Subcutaneous adipose tissue (tissue), 4 donors: ENCODE results near the gene HSD3B2. TPM values are rescaled to one million over a fixed set of nuclear protein-coding genes. Genes with fewer than 3 reads are reported as not detected.

Experiments used
- total RNA-seq, 4 donors: library from RNA; depleted of rRNA; stranded (reverse); fragments of >200 nt; gene quantifications; one replicate each; pipeline ENCODE4 v1.1.0, GENCODE V29; 2016
- TF ChIP-seq, protein P1 (sequence below): fragments of 450-650 bp; IDR thresholded peaks from one replicate; pipeline ENCODE4 v1.5.1; 2016; ENCODE audit warnings: low read depth, mild to moderate bottlenecking, control low read depth, antibody characterized with exemption, moderate library complexity

Gene HSD3B2
- total RNA-seq, 4 donors from 2014 or later, result not detected

GRCh38 chr1:119373465-119373864 lies 41.5 kb upstream of the HSD3B2 start:
- TF ChIP-seq, protein P1, sequence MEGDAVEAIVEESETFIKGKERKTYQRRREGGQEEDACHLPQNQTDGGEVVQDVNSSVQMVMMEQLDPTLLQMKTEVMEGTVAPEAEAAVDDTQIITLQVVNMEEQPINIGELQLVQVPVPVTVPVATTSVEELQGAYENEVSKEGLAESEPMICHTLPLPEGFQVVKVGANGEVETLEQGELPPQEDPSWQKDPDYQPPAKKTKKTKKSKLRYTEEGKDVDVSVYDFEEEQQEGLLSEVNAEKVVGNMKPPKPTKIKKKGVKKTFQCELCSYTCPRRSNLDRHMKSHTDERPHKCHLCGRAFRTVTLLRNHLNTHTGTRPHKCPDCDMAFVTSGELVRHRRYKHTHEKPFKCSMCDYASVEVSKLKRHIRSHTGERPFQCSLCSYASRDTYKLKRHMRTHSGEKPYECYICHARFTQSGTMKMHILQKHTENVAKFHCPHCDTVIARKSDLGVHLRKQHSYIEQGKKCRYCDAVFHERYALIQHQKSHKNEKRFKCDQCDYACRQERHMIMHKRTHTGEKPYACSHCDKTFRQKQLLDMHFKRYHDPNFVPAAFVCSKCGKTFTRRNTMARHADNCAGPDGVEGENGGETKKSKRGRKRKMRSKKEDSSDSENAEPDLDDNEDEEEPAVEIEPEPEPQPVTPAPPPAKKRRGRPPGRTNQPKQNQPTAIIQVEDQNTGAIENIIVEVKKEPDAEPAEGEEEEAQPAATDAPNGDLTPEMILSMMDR, result no peak

DNA sequence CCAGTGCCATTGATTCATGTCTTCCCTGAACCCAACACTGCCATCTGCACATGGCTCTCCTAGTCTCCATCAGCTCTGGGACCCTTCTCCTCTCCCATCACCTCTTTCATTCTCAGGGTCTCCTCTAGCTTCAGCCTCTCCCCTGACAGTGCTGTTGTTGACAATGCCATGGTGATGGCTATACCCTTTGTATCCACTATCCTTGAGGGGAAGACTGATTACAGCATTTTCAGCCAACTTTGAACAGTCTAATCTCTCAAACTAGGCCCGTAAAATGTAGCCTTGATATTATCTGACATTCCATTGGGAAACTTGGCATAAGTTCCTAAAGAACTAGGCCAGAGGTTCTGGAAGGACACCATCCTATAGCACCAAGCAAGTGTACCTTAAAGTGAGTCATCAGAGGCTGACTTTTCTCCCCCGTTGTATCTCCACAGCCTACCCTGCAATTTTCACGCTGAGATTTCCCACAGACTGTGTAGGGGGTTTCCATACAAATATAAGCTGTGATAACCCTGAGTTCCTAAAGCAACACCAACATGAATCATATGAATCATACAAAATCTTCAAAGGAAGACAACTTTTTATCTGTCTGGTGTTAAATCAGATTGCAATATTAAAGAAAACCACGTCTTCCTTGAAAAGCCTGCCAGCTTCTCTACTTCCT lies 40.6 kb upstream of the HSD3B2 start:
- TF ChIP-seq, protein P1, result no peak

- TF ChIP-seq, protein P1, result no peak
Observed at GRCh38 chr1:119375366-119375765, 39.6 kb upstream of the HSD3B2 start.

GRCh38 chr1:119376594-119376993 lies 38.4 kb upstream of the HSD3B2 start:
- TF ChIP-seq, protein P1, result no peak

GRCh38 chr1:119379117-119379516 lies 35.8 kb upstream of the HSD3B2 start:
- TF ChIP-seq, protein P1, result no peak

GRCh38 chr1:119380304-119380703 lies 34.6 kb upstream of the HSD3B2 start:
- TF ChIP-seq, protein P1, result no peak

DNA sequence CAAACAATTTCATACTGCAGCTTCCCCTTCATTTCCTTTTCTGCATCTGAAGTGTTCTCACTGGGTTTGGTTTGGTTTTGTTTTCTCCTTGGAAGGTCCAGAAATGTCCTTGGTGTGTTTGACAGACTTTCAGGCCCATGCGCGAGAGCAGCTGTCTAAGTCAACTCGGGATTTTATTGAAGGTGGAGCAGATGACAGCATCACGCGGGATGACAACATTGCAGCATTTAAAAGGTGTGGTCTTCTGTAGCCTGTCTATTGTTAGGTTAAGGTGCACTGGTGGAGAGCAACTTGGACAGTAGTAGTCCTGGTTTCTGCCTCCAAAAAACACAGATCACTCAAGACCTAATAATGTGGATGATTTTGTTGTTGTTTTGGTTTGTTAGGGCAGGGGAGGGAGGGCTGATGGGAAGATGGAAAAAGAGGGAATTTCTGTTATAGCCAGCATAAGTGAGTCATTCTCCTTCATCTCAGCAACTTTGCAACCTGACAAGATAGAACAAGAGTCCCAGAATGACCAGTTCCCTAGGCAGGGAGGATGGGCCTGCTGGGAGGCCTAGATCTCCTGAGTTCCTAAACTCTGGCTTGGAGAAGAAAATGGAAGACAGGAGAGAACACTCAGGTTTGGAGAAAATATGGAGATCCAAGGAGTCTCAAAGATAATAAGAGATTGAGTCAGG lies 33.8 kb upstream of the HSD3B2 start:
- TF ChIP-seq, protein P1, result no peak
